Subcutaneous adipose tissue (tissue), 4 donors: Measurements from ENCODE around the gene IDH3G. TPM values are rescaled to one million over a fixed set of nuclear protein-coding genes. Genes with fewer than 3 reads are reported as not detected.

ENCODE experiments used
- CTCF ChIP-seq: fragments of 450-650 bp; IDR thresholded peaks from one replicate; pipeline ENCODE4 v1.5.1; 2016; ENCODE audit warnings: low read depth, mild to moderate bottlenecking, control low read depth, antibody characterized with exemption, moderate library complexity
- total RNA-seq, 4 donors: library from RNA; depleted of rRNA; stranded (reverse); fragments of >200 nt; gene quantifications; one replicate each; pipeline ENCODE4 v1.1.0, GENCODE V29; 2016

IDH3G gene
- total RNA-seq, 4 donors from 2014 or later, result 40.9 to 70.0 (median 69.5) TPM

- no peak for TF ChIP-seq CTCF
Measured at GRCh38 chrX:153736871-153737441, 57.2 kb downstream of the IDH3G start.

- TF ChIP-seq CTCF, result no peak
Measured at GRCh38 chrX:153736071-153736820, 57.9 kb downstream of the IDH3G start.

Other genes starting within 250 kb of the IDH3G start
- 10 to 100 TPM; 25.6 to 37.5 (median 30.6) TPM for gene CCNQ, start 195.2 kb downstream of the IDH3G start, total RNA-seq
- under 1 TPM in 3 of 4 donors, not detected in 1; 0.22 to 0.38 (median 0.34) TPM for gene DUSP9, start 147.2 kb downstream of the IDH3G start, total RNA-seq
- 1 to 10 TPM in 2 of 4 donors, not detected in 2; 1.8 to 2.6 TPM for gene PNCK, start 120.6 kb downstream of the IDH3G start, total RNA-seq
- gene SLC6A8, start 106.4 kb downstream of the IDH3G start, total RNA-seq, result 10 to 100 TPM; 20.2 to 98.0 (median 30.6) TPM
- gene BCAP31, start 70.0 kb downstream of the IDH3G start, total RNA-seq, result 100 to 1,000 TPM; 214 to 334 (median 269) TPM
- 10 to 100 TPM; 12.4 to 83.8 (median 28.1) TPM for gene ABCD1, start 69.5 kb downstream of the IDH3G start, total RNA-seq
- gene PLXNB3, start 30.1 kb downstream of the IDH3G start, total RNA-seq, result 10 to 100 TPM in 3 of 4 donors, 1 to 10 TPM in 1; 8.8 to 47.3 (median 24.5) TPM
- 1 to 10 TPM in 3 of 4 donors, under 1 TPM in 1; 0.49 to 2.1 (median 1.5) TPM for gene SRPK3, start 13.3 kb downstream of the IDH3G start, total RNA-seq
- gene SSR4, start 293 bp upstream of the IDH3G start, total RNA-seq, result 100 to 1,000 TPM in 3 of 4 donors, 10 to 100 TPM in 1; 75.4 to 172 (median 140) TPM
- 1 to 10 TPM in 1 of 4 donors, under 1 TPM in 3; 0.65 to 1.3 (median 0.80) TPM for gene PDZD4, start 36.2 kb upstream of the IDH3G start, total RNA-seq
- gene L1CAM, start 91.8 kb upstream of the IDH3G start, total RNA-seq, result 1 to 10 TPM in 2 of 4 donors, under 1 TPM in 2; 0.68 to 1.5 (median 0.95) TPM
- 10 to 100 TPM in 1 of 4 donors, 1 to 10 TPM in 3; 3.4 to 13.9 (median 5.7) TPM for gene AVPR2, start 110.3 kb upstream of the IDH3G start, total RNA-seq
- gene ARHGAP4, start 131.9 kb upstream of the IDH3G start, total RNA-seq, result 10 to 100 TPM in 3 of 4 donors, 1 to 10 TPM in 1; 8.5 to 37.4 (median 28.2) TPM
- 10 to 100 TPM; 69.4 to 87.8 (median 76.5) TPM for gene NAA10, start 140.7 kb upstream of the IDH3G start, total RNA-seq
- 10 to 100 TPM; 14.0 to 43.4 (median 29.5) TPM for gene RENBP, start 150.3 kb upstream of the IDH3G start, total RNA-seq
- 10 to 100 TPM; 17.7 to 33.9 (median 21.2) TPM for gene HCFC1, start 177.4 kb upstream of the IDH3G start, total RNA-seq
- gene TMEM187, start 178.4 kb upstream of the IDH3G start, total RNA-seq, result 1 to 10 TPM; 2.0 to 10.0 (median 6.1) TPM
- gene IRAK1, start 225.5 kb upstream of the IDH3G start, total RNA-seq, result 10 to 100 TPM; 42.7 to 74.4 (median 47.3) TPM